ENCODE data around the gene EIF4E1B. TPM values are rescaled to one million over a fixed set of nuclear protein-coding genes. Genes with fewer than 3 reads are reported as not detected.

The EIF4E1B gene
- total and polyA plus RNA-seq, 10 donors, result not detected

GRCh38 chr5:176658817-176659511 lies 28.5 kb downstream of the EIF4E1B start:
- peaks cover 12 to 42% (median 32%) of the 10 kb centered on the region in 6 donors for H3K4me1 ChIP-seq

GRCh38 chr5:176659512-176659839 lies 29.0 kb downstream of the EIF4E1B start:
- peaks cover 0 to 33% (median 21%) of the 10 kb centered on the region in 6 donors for H3K36me3 ChIP-seq
- peak overlapping the region in 5 of 8 donors; percentile 49 to 81 (median 59) for H3K27ac ChIP-seq
- peaks cover 0 to 23% (median 8%) of the 10 kb centered on the region in 7 donors for H3K27me3 ChIP-seq (replicated peaks in 1 of 7)
- WGBS, 5 donors, result 69 to 80% (median 75%) methylated on average over 7 of the region's 7 CpGs
- no peak overlapping the region for H3K4me3 ChIP-seq
- no peak for TF ChIP-seq POLR2AphosphoS5 (IDR thresholded peaks at IDR 0.05)
- no peak for TF ChIP-seq POLR2A (IDR thresholded peaks at IDR 0.05)
- TF ChIP-seq, protein P1, sequence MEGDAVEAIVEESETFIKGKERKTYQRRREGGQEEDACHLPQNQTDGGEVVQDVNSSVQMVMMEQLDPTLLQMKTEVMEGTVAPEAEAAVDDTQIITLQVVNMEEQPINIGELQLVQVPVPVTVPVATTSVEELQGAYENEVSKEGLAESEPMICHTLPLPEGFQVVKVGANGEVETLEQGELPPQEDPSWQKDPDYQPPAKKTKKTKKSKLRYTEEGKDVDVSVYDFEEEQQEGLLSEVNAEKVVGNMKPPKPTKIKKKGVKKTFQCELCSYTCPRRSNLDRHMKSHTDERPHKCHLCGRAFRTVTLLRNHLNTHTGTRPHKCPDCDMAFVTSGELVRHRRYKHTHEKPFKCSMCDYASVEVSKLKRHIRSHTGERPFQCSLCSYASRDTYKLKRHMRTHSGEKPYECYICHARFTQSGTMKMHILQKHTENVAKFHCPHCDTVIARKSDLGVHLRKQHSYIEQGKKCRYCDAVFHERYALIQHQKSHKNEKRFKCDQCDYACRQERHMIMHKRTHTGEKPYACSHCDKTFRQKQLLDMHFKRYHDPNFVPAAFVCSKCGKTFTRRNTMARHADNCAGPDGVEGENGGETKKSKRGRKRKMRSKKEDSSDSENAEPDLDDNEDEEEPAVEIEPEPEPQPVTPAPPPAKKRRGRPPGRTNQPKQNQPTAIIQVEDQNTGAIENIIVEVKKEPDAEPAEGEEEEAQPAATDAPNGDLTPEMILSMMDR (IDR thresholded peaks at IDR 0.05 in 8 of 11, conservative IDR thresholded peaks at IDR 0.05 in 3 of 11), result no peak
- H3K4me1 ChIP-seq, result peaks cover 12 to 38% (median 32%) of the 10 kb centered on the region in 6 donors
- DNase-seq, result no peak
- H3K9me3 ChIP-seq, result no peaks in the 10 kb centered on the region
- intact Hi-C loops (cut with DNase I; ENCODE audit: low total_unique reads), result no loop called here

More at GRCh38 chr5:176658817-176659511, 28.5 kb downstream of the EIF4E1B start:
- TF ChIP-seq POLR2A (IDR thresholded peaks at IDR 0.05) (no peak), POLR2AphosphoS5 (IDR thresholded peaks at IDR 0.05) (peak; percentile 23 to 32 (median 27))
- TF ChIP-seq, protein P1 (IDR thresholded peaks at IDR 0.05 in 8 of 11, conservative IDR thresholded peaks at IDR 0.05 in 3 of 11), result peak in 1 of 11 experiments; percentile 6
- DNase-seq, result peak; percentile 82
- Histone ChIP-seq H3K4me3 (peak overlapping the region in 6 of 8 donors; percentile 7 to 57 (median 16)), H3K27ac (peak overlapping the region in 7 of 8 donors; percentile 49 to 81 (median 59)), H3K36me3 (peaks cover 0 to 38% (median 23%) of the 10 kb centered on the region in 6 donors), H3K9me3 (no peaks in the 10 kb centered on the region), H3K27me3 (replicated peaks in 1 of 7) (peaks cover 0 to 18% (median 6%) of the 10 kb centered on the region in 7 donors)
- whole genome bisulfite sequencing, 5 donors, result 21 to 36% (median 26%) methylated on average over 10 to 11 of the region's 11 CpGs
- intact Hi-C loops (cut with DNase I; ENCODE audit: low total_unique reads), result no loop called here

DNA sequence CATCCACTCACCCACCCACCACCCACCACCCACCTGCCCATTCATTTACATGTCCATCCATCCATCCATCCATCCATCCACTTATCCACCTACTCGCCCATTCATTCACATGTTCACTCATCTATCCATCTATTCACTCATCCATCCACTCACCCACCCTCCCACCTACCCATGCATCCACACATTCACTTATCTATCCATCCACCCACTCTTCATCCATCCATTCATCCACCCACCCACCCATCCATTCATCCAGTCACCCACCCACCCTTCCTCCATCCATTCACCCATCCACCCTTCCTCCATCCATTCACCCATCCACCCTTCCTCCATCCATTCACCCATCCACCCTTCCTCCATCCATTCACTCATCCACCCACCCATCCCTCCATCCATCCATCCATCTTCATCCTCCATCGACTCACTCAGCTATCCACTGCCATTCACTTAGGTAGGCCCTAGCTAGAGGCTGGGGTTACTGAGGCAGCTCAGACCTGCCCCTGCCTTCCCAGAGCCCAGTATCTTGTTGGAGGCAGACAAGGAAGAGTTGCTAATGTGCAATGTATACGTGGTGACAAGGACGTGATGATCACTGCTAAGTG lies 29.5 kb downstream of the EIF4E1B start:
- peaks cover 0 to 28% (median 10%) of the 10 kb centered on the region in 7 donors for H3K27me3 ChIP-seq (replicated peaks in 1 of 7)
- TF ChIP-seq, protein P1 (IDR thresholded peaks at IDR 0.05 in 8 of 11, conservative IDR thresholded peaks at IDR 0.05 in 3 of 11), result no peak
- no peak for TF ChIP-seq POLR2AphosphoS5 (IDR thresholded peaks at IDR 0.05)
- TF ChIP-seq POLR2A (IDR thresholded peaks at IDR 0.05), result no peak
- no peak overlapping the region for H3K4me3 ChIP-seq
- intact Hi-C loops (cut with DNase I; ENCODE audit: low total_unique reads), result loop anchor here (5.0 kb wide), 1 partner anchor 297 kb away; no protein-coding TSS in a partner anchor
- H3K36me3 ChIP-seq, result peaks cover 0 to 28% (median 16%) of the 10 kb centered on the region in 6 donors
- H3K9me3 ChIP-seq, result no peaks in the 10 kb centered on the region
- WGBS, 5 donors, result 74 to 89% (median 75%) methylated on average over 4 of the region's 4 CpGs
- H3K4me1 ChIP-seq, result peaks cover 12 to 38% (median 32%) of the 10 kb centered on the region in 6 donors
- no peak for DNase-seq
- H3K27ac ChIP-seq, result no peak overlapping the region

- Histone ChIP-seq H3K4me1 (peaks cover 12 to 38% (median 32%) of the 10 kb centered on the region in 6 donors), H3K36me3 (peaks cover 0 to 23% (median 12%) of the 10 kb centered on the region in 6 donors), H3K27ac (no peak overlapping the region), H3K27me3 (replicated peaks in 1 of 7) (peaks cover 0 to 32% (median 10%) of the 10 kb centered on the region in 7 donors), H3K4me3 (no peak overlapping the region), H3K9me3 (no peaks in the 10 kb centered on the region)
- peak; percentile 75 for DNase-seq
- intact Hi-C loops (cut with DNase I; ENCODE audit: low total_unique reads), result loop anchor here (5.0 kb wide), 1 partner anchor 297 kb away; no protein-coding TSS in a partner anchor
- WGBS, 5 donors, result 0 to 20% (median 13%) methylated on average over 1 of the region's 1 CpG
- TF ChIP-seq, protein P1 (IDR thresholded peaks at IDR 0.05 in 8 of 11, conservative IDR thresholded peaks at IDR 0.05 in 3 of 11), result no peak
- no peak for TF ChIP-seq POLR2A (IDR thresholded peaks at IDR 0.05)
- no peak for TF ChIP-seq POLR2AphosphoS5 (IDR thresholded peaks at IDR 0.05)
These were observed 30.0 kb downstream of the EIF4E1B start for GRCh38 chr5:176660530-176660859.

All from spleen (tissue), 11 donors.